Measurements from ENCODE around the gene COPZ2.
A peak's percentile ranks its signal among the peaks of the same experiment; 100 is the strongest.
"Not testable (repeated sequence)": the region's sequence is repeated elsewhere in the genome, so short reads cannot be mapped to it uniquely, and the experiment has no call there.

Gene COPZ2

GRCh38 chr17:47988445-47988844 lies 49.2 kb downstream of the COPZ2 start:
- not testable (repeated sequence) for DNase-seq (ENCODE audit: low read depth in 2 of 2, low spot score in 1 of 2)

- DNase-seq (ENCODE audit: low read depth in 2 of 2, low spot score in 1 of 2): no peak
Measured at GRCh38 chr17:47987240-47987835, 50.3 kb downstream of the COPZ2 start.

- DNase-seq (ENCODE audit: low read depth in 2 of 2, low spot score in 1 of 2): no peak
Measured at GRCh38 chr17:47986520-47986919, 51.1 kb downstream of the COPZ2 start.

- DNase-seq (ENCODE audit: low read depth in 2 of 2, low spot score in 1 of 2): no peak
Measured at GRCh38 chr17:47983492-47984223, 53.9 kb downstream of the COPZ2 start.

- DNase-seq (ENCODE audit: low read depth in 2 of 2, low spot score in 1 of 2): no peak
Measured at GRCh38 chr17:47982645-47983390, 54.8 kb downstream of the COPZ2 start.

- no peak for DNase-seq (ENCODE audit: low read depth in 2 of 2, low spot score in 1 of 2)
Measured at GRCh38 chr17:47982091-47982617, 55.4 kb downstream of the COPZ2 start.

GRCh38 chr17:47981462-47981861 lies 56.1 kb downstream of the COPZ2 start:
- DNase-seq (ENCODE audit: low read depth in 2 of 2, low spot score in 1 of 2): no peak

GRCh38 chr17:47980541-47980940 lies 57.1 kb downstream of the COPZ2 start:
- DNase-seq (ENCODE audit: low read depth in 2 of 2, low spot score in 1 of 2): no peak

- peak in 1 of 2 donors; percentile 16 for DNase-seq (ENCODE audit: low read depth in 2 of 2, low spot score in 1 of 2)
Measured at GRCh38 chr17:47978324-47978723, 59.3 kb downstream of the COPZ2 start.

Data from stimulated activated CD8-positive, alpha-beta memory T cell treated with anti-CD3 and anti-CD28 coated beads, Interleukin-4, amount 100 ng/mL, for 1 hour (primary cell).